Endothelial cell of umbilical vein (primary cell): ENCODE results near the gene NRXN3. TPM values are rescaled to one million over a fixed set of nuclear protein-coding genes. Genes with fewer than 3 reads are reported as not detected.

ENCODE experiments used
- BruUV-seq: library from RNA; stranded (reverse); fragments of 400-500 nt; replicated peaks from 2 replicates; lab custom pipeline; 2021; lab: Mats Ljungman, UMichigan
- CTCF ChIA-PET: fragments of 300-600, 350-600 bp; sonication (Branson Sonifier 250); formaldehyde crosslinking; loops from one replicate; lab custom pipeline; 2021; ENCODE audit warnings: antibody characterized with exemption, inconsistent platforms; lab: Charles Lee
- POLR2A ChIA-PET: fragments of 300-600, 350-600 bp; sonication (Branson Sonifier 250); formaldehyde crosslinking; loops from one replicate; lab custom pipeline; 2021; ENCODE audit warnings: antibody characterized with exemption, inconsistent platforms; lab: Charles Lee
- DNase-seq: peaks from one replicate; pipeline ENCODE4 v3.0.0-alpha.2; 2011; ENCODE audit warnings: low read depth, low spot score
- FAIRE-seq: peaks from 2 replicates; lab custom pipeline; 2011; peaks lifted over from hg19 to GRCh38; lab: Jason Lieb, UNC
- H2AFZ ChIP-seq: 2 replicates; pipeline ENCODE4 v1.6.0; 2012; ENCODE audit warnings: low read depth, low read length, control low read depth, inconsistent platforms
- H3K27ac ChIP-seq: 2 replicates; pipeline ENCODE4 v1.5.1; 2011; ENCODE audit warnings: low read depth, mild to moderate bottlenecking, control low read depth, low read length, moderate library complexity; ENCODE audit not compliant: insufficient read depth
- H3K27me3 ChIP-seq, 2 experiments: 2 replicates each; pipeline versions ENCODE4 v1.6.0 to v1.6.1; 2011; ENCODE audit warnings: low read length in 2 of 2, mixed read lengths in 1 of 2; ENCODE audit not compliant: control insufficient read depth in 2 of 2, insufficient read depth in 2 of 2
- H3K36me3 ChIP-seq, 2 experiments: 2 replicates in 1 of 2; 3 replicates in 1 of 2; pipeline ENCODE4 v1.5.1; 2011; ENCODE audit warnings: low read length in 2 of 2, mild to moderate bottlenecking in 1 of 2, moderate library complexity in 1 of 2; ENCODE audit not compliant: control insufficient read depth in 2 of 2, insufficient read depth in 2 of 2; ENCODE audit errors: extremely low read depth in 1 of 2
- H3K4me1 ChIP-seq: 3 replicates; pipeline ENCODE4 v1.5.1; 2011; ENCODE audit warnings: mild to moderate bottlenecking, low read length; ENCODE audit not compliant: control insufficient read depth, insufficient read depth; ENCODE audit errors: extremely low read depth
- H3K4me2 ChIP-seq: 2 replicates; pipeline ENCODE4 v1.6.1; 2011; ENCODE audit warnings: low read length, control low read depth, mixed read lengths; ENCODE audit not compliant: insufficient read depth
- H3K4me3 ChIP-seq, 3 experiments: fragments of 200-600 bp in 1 of 3; sonication (generic), shearing (Covaris generic) in 1 of 3; replicated peaks in 1 of 3; 2 replicates each; pipeline ENCODE4 v1.5.1; 2011 to 2016; ENCODE audit warnings: control low read depth in 3 of 3, low read length in 3 of 3, mild to moderate bottlenecking in 2 of 3, inconsistent platforms in 1 of 3, low read depth in 1 of 3, moderate library complexity in 1 of 3; ENCODE audit not compliant: insufficient read depth in 1 of 3
- H3K79me2 ChIP-seq: 2 replicates; pipeline ENCODE4 v1.6.0; 2012; ENCODE audit warnings: low read length, inconsistent platforms; ENCODE audit not compliant: control insufficient read depth, insufficient read depth
- H3K9ac ChIP-seq: replicated peaks from 2 replicates; pipeline ENCODE3; 2011; ENCODE audit warnings: low read length, control low read depth; ENCODE audit not compliant: insufficient read depth; ENCODE audit errors: extremely low read depth
- H3K9me1 ChIP-seq: replicated peaks from 3 replicates; pipeline ENCODE4 v1.6.0; 2011; ENCODE audit warnings: mild to moderate bottlenecking, low read length; ENCODE audit not compliant: control insufficient read depth, insufficient read depth; ENCODE audit errors: extremely low read depth
- H3K9me3 ChIP-seq: replicated peaks from 2 replicates; pipeline ENCODE4 v1.5.1; 2012; ENCODE audit warnings: low read length, inconsistent platforms; ENCODE audit not compliant: control insufficient read depth, insufficient read depth
- H4K20me1 ChIP-seq: replicated peaks from 2 replicates; pipeline ENCODE3; 2011; ENCODE audit warnings: mild to moderate bottlenecking, low read length; ENCODE audit not compliant: control insufficient read depth, insufficient read depth; ENCODE audit errors: extremely low read depth
- CTCF ChIP-seq, 2 donors: IDR thresholded peaks; 1 replicate in 1 of 2; 2 replicates in 1 of 2; pipeline ENCODE4 v1.5.1; 2011; ENCODE audit warnings: low read length in 2 of 2, mild to moderate bottlenecking in 2 of 2, moderate library complexity in 2 of 2, control low read depth in 1 of 2, inconsistent platforms in 1 of 2, low read depth in 1 of 2; ENCODE audit not compliant: insufficient read depth in 1 of 2; ENCODE audit errors: extremely low read depth in 1 of 2
- EZH2 ChIP-seq: IDR thresholded peaks from 2 replicates; pipeline ENCODE4 v1.6.1; 2012; ENCODE audit warnings: borderline replicate concordance, low read depth, mild to moderate bottlenecking, moderate library complexity, low read length, inconsistent platforms; ENCODE audit not compliant: severe bottlenecking
- FOS ChIP-seq: IDR thresholded peaks from 2 replicates; pipeline ENCODE4 v1.6.1; 2011; ENCODE audit warnings: mild to moderate bottlenecking, low read length, moderate library complexity, borderline replicate concordance; ENCODE audit not compliant: insufficient read depth
- MAX ChIP-seq: IDR thresholded peaks from 2 replicates; pipeline ENCODE4 v1.6.1; 2011; ENCODE audit not compliant: insufficient read depth, insufficient read length
- MYC ChIP-seq: IDR thresholded peaks from one replicate; pipeline ENCODE4 v1.6.1; 2011; ENCODE audit warnings: mild to moderate bottlenecking, low read depth, low read length
- POLR2A ChIP-seq: IDR thresholded peaks from 2 replicates; pipeline ENCODE4 v1.6.1; 2012; ENCODE audit warnings: low read depth, mild to moderate bottlenecking, control low read depth, low read length
- POLR2AphosphoS5 ChIP-seq: IDR thresholded peaks from 2 replicates; pipeline ENCODE4 v1.6.1; 2012; ENCODE audit warnings: low read depth, mild to moderate bottlenecking, control low read depth, low read length, moderate library complexity; ENCODE audit not compliant: insufficient read depth
- dilution Hi-C: fragments of 300-500 bp; cut with MboI; formaldehyde crosslinking; loops from one replicate; pipeline ENCODE4 v1.15.0; 2019; ENCODE audit warnings: low sequenced_read_pairs; ENCODE audit not compliant: extremely low pct_ligation_motif_present
- intact Hi-C: fragments of 100-400 bp; cut with micrococcal nuclease; formaldehyde crosslinking; loops from one replicate; pipeline ENCODE4 v1.10.0; 2022
- polyA plus RNA-seq, 4 experiments: library from polyadenylated mRNA; depleted of rRNA in 3 of 4; stranded (reverse) in 3 of 4; unstranded in 1 of 4; fragments of >200 nt; gene quantifications; 2 replicates each; pipeline versions ENCODE4 v1.2.1 to v1.2.3, GENCODE V29; 2011 to 2012; ENCODE audit warnings: missing spikeins in 1 of 4
- total RNA-seq: library from RNA; stranded (reverse); gene quantifications from 2 replicates; pipeline ENCODE4 v1.2.3, GENCODE V29; 2021

Gene NRXN3
- total and polyA plus RNA-seq, 2 donors (not counting 3 experiments of a cell fraction or from before 2014, with no cell fraction given), result 0.72 to 4.2 TPM

- Histone ChIP-seq H4K20me1 (no peaks in the 10 kb centered on the region), H3K79me2 (no peaks in the 10 kb centered on the region), H3K9ac (no peak overlapping the region), H3K27ac (no peak overlapping the region), H3K9me1 (no peaks in the 10 kb centered on the region), H2AFZ (no peak overlapping the region), H3K4me2 (no peak overlapping the region), H3K4me1 (no peaks in the 10 kb centered on the region), H3K27me3 (no peaks in the 10 kb centered on the region), H3K4me3 (no peak overlapping the region), H3K9me3 (no peaks in the 10 kb centered on the region), H3K36me3 (no peaks in the 10 kb centered on the region)
- POLR2A ChIA-PET, result no interaction called here
- no TSS peak for BruUV-seq
- dilution Hi-C loops (no loop called here), intact Hi-C loops (loop anchor here (10.0 kb wide), 1 partner anchor 1198 kb away; the partner anchor contains the start of gene DIO2)
- CTCF ChIA-PET, result no interaction called here
- FAIRE-seq (no peak), DNase-seq (peak; percentile 6)
- TF ChIP-seq EZH2 (no peak), MAX (no peak), POLR2A (no peak), FOS (no peak)
Measured at GRCh38 chr14:79016828-79017505, 846.8 kb downstream of the NRXN3 start.

- no peaks in the 10 kb centered on the region for H3K9me3 ChIP-seq
- no peak overlapping the region for H2AFZ ChIP-seq
- intact Hi-C loops (loop anchor here (10.0 kb wide), 1 partner anchor 1197 kb away; the partner anchor contains the start of gene DIO2), dilution Hi-C loops (no loop called here)
- no peak for FAIRE-seq
- H3K27me3 ChIP-seq, result no peaks in the 10 kb centered on the region
- H4K20me1 ChIP-seq, result no peaks in the 10 kb centered on the region
- H3K4me3 ChIP-seq, result no peak overlapping the region
- POLR2A ChIA-PET, result no interaction called here
- no peak overlapping the region for H3K9ac ChIP-seq
- DNase-seq, result no peak
- BruUV-seq, result no TSS peak
- no peaks in the 10 kb centered on the region for H3K4me1 ChIP-seq
- H3K79me2 ChIP-seq, result no peaks in the 10 kb centered on the region
- no peaks in the 10 kb centered on the region for H3K36me3 ChIP-seq
- H3K4me2 ChIP-seq, result no peak overlapping the region
- no peaks in the 10 kb centered on the region for H3K9me1 ChIP-seq
- no peak overlapping the region for H3K27ac ChIP-seq
- TF ChIP-seq EZH2, result no peak
- TF ChIP-seq POLR2AphosphoS5, result no peak
- TF ChIP-seq MYC, result no peak
- no peak for TF ChIP-seq CTCF (IDR thresholded peaks at IDR 0.05; ENCODE audit: extremely low read depth in 1 of 2, insufficient read depth in 1 of 2, low read depth in 1 of 2, low read length in 2 of 2)
- CTCF ChIA-PET, result no interaction called here
Measured at GRCh38 chr14:79017561-79017960, 847.4 kb downstream of the NRXN3 start.
